GM19240 (cell line): ENCODE data around the gene TNRC6C.
"Not testable (repeated sequence)": the region's sequence is repeated elsewhere in the genome, so short reads cannot be mapped to it uniquely, and the experiment has no call there.

ENCODE experiments used
- DNase-seq: peaks from one replicate; pipeline ENCODE4 v3.0.0; 2011; ENCODE audit warnings: low spot score; ENCODE audit not compliant: insufficient read length

Gene TNRC6C

DNA sequence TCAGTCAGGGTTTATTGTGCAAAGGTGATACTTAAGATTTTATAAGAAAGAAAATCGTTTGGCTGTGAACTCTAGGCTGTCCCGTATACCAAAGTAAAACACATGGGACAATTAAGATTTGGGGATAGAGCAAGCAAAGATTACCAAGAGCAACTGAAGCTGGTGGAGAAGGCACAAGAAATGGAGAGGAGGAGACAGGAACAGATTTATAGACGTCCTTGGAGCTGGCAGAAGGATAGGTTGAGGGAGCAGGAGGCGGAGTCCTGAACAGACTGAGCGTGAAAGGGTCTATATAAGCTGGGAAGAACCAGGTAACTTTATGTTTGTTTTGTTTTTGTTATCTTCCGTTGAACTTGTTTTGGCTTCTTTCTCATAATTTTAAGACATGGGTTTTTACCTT is 3.8 kb downstream of the TNRC6C start:
- DNase-seq = no peak

DNA sequence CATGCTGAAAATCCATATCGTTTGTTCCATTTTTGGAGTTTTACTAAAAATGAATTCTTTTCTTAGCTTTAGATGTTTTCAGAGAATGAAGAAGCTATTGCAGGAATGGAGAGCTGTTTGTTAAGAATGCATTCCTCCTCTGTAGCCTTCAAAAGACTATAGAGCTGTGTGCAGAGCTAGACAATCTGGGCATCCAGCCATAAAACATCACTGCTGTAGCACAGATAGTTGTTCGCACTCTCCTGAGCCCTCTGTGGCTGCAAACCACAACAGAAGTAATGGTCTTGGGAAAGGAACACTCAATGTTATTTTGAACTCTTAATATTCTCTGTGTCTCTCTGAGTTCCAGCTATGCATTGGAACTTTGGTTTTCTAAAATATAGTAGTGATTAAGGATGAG is 4.9 kb downstream of the TNRC6C start:
- DNase-seq = no peak

DNA sequence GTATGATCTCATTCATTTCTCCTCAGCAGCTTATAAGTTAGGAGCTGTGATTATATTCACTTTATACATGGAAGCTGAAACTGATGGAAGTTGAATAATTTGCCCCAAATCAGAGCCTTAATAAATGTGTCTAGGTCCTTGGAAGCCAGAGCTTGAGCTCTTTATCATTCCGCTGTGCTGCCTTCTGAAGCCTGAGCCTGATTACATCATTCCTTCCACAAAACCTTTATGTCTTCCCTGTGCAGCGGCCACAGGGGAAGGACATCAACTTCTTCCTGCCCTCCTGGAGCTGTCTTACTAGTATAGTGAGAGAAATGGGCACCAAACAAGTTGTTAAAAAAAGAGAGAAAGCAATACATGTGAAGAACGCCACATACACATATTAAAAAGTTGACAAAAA is 6.8 kb downstream of the TNRC6C start:
- no peak for DNase-seq

DNA sequence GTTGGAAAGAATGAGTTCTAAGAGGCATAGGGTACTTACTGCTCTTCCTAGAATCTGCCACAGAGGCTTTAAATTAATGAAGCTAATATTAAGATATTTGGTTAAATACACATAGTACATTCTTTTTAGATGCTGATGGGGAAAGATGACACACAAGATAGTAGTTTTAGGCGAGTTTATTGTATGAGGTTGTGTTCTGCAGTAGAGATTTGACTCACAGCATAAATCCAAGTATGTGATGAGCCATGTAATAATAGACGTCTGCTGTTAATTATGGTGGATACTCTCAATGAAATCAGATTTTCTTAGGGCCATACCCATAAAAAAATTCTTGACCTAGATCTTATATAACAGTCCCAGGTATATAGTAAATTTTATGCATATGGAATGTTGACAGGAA is 8.0 kb downstream of the TNRC6C start:
- DNase-seq = no peak

DNA sequence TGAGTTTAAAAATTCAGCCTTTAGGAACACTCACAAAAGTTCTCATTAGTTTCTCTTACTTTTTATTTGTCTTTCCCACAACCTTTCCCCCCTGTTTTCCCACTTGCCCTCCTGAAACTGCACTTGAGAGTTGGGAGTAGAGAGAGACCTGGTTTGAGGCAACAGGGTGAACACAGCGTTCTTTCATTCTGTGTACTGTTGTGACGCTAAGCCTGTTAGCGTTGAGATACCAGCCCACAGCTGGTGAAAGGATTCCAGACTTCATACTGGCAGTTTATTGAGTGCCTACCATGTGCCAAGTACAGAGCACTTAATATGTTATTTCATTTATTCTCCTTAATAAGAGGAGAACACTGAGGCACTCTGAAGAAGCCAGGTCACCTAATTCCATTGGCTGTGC is 10.3 kb downstream of the TNRC6C start:
- no peak for DNase-seq

DNA sequence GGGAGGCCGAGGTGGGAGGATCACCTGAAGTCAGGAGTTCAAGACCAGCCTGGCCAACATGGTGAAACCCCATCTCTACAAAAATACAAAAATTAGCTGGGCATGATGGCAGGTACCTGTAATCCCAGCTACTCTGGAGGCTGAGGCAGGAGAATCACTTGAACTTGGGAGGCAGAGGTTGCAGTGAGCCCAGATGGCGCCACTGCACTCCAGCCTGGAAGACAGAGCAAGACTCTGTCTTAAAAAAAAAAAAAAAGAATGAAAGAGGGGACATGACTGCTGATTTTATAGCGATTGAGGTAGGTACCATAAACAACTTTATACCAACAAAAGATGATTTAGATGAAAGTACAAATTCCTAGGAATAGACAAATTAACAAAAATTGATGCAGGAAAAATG is 13.8 kb downstream of the TNRC6C start:
- not testable (repeated sequence) for DNase-seq

DNA sequence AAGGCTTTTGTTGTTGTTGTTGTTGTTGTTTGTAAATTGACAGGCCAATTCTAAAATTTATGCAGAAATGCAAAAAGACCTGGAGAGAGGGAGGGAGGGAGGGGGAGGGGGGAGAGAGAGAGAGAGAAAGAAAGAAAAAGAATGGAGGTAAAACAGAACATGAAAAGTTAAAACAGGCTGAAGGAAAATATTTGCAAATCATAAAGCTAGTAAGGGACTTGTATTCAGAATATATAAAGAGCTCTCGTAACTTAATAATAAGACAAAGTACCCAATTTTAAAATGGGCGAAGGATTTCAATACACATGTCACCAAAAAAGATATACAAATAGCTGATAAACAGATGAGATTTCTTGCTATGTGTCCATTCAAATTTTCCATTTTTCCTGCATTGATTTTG is 15.4 kb downstream of the TNRC6C start:
- DNase-seq = no peak

DNA sequence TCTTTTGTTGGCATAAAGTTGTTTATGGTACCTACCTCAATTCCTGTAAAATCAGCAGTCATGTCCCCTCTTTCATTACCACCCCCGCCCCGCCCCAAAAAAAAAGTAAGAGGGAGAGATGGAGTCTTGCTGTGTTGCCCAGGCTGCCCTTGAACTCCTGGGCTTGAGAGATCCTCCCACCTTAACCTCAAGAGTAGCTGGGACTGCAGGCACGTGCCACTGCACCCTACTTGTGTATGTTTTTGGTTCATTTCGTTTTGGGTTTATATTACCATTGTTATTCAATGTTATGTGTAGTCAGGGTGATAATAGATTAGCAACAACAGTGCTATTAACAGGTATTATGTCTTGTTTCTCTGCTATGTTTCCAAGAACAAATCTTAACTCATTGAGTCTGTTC is 15.9 kb downstream of the TNRC6C start:
- no peak for DNase-seq

DNA sequence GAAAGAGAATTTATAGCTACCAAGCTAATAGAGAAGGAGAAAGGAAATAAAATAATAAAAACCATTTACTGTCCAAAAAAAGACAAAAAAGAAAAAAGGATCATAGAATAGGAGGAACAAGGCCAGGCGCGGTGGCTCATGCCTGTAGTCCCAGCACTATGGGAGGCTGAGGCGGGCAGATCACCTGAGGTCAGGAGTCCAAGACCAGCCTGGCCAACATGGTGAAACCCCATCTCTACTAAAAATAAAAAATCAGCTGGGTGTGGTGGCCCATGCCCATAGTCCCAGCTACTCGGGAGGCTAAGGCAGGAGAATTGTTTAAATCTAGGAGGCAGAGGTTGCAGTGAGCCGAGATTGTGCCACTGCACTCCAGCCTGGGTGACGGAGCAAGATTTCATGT is 23.9 kb downstream of the TNRC6C start:
- DNase-seq = not testable (repeated sequence)

DNA sequence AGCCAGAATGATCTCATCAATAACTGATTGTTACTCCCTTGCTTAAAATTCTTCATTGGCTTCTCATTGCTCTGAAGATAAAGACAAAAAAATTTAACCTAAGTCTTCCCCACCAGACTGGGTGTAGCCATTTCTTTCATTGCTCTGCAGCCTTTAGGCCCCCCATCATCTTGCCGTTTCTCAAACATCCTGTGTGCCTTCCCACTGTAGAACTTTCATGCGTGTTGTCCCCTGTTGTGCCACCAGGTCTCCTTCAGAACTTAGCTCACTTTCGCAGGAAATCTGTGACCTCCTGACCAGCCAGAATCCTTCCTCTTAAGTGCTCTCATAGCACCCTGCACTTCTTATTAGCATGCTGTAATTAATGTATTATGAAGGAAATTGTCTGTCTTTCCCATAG is 31.8 kb downstream of the TNRC6C start:
- no peak for DNase-seq

DNA sequence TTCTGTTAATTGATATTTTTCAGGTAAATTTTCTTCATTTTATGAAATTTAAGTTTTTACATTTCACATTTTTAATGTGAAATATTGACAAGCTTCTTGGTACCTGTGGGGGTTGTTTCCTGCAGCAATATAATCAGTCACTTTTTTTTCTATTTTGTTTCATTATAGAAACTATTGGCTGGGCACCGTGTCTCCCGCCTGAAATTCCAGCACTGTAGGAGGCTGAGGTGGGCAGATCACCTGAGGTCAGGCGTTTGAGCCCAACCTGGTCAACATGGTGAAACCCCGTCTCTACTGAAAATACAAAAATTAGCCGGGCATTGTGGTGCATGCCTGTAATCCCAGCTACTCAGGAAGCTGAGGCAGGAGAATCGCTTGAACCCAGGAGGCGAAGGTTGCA is 35.2 kb downstream of the TNRC6C start:
- not testable (repeated sequence) for DNase-seq

DNA sequence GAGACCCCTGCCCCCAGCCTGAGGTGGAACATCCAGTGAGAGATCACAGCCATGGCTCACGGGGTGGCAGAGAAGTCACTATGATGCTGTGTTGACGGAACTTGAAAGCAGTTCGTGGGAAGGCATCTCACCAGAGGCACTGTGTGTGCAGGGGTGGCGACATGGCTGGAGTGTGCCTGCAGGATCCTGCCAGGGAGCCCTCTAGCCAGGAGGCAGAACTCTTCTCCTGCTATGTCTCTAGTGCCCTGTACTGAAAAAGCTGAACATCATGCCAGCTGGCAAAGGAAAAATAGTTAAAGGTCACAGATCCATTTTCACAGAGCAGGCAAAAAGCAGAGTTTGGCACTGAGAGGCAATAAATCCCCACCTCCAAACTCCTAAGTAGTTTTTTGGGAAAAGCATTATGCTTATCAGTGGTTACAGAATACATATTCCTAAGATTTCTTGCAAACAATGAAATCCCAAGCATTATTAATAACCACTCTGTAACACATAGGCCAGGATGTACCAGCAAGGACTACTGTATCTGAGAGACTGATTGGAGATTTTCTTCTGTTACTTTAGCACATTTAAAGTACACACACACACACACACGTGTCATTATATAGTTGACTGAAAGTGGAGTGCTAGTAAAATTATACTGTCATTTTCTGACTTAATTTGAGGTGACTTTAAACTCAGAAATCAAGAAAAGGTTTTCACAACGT is 36.8 kb downstream of the TNRC6C start:
- DNase-seq = no peak

DNA sequence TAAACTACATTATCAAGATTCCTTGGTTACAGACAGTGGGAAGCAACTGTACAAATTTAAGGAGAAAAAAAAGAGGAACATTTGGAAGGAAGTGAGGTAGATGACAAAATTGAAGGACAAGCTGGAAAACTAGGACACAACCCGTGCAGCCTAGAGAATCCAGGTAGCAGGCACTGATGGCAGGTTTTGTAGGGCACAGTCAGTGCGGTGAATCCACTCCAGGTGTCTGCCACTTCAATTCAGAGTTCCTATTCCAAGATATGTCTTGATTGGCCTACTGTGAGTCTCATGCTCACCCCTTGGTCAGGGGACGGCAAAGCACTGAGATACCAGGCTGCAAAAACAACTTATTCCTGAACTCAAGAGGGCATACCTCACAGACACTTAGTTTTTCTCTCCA is 37.8 kb downstream of the TNRC6C start:
- no peak for DNase-seq

DNA sequence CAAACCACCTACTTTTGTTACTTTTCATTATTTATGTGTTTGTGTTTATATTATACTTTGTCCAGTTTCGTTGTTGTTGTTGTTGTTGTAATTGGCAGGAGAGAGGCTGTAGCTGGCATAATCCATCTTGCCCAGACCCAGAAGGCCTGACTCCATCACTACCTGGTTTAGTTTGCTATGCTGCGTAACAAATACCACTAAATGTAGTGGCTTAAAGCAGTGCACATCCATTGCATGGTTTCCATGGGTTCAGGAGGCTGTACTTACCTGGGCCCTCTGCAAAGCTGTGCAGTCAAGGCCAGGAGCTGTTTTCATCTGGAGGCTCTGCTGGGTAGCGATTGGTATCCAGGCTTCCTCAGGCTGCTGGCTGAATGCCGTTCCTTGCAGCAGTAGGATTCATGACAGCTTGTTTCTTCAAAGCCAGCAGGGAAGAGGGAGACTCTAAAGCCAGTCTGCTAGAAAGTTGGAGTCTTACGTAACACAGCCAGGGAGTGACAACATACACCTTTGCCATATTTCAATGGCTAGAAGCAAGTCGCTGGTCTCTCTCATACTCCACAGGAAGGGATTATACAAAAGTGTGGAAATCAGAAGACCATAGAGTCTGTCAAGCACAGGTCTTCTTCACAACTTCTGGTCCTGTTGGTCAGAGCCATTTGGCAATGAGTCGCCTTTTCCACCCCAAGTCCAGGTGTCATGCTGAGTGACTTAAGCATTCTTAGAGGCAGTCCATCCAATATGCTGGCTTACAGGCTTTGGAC is 41.1 kb downstream of the TNRC6C start:
- no peak for DNase-seq

DNA sequence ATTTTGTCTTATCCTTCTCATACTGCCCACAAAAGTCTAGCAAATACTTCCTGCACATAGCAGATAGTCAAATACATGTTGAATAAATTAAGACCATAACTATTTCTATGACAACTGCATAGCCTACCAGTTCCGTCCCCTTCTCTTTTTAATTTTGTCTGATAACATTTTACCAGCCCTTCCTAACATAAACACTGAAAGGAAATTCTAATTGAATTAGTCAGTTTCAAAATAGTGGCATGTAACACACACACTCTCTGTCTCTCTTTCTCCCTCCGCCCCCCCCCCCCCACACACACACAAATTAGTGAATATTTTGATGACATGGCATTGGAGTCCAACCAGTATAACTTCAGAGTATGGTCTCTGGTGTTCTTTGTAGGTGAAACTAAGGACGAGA is 41.8 kb downstream of the TNRC6C start:
- DNase-seq = no peak

DNA sequence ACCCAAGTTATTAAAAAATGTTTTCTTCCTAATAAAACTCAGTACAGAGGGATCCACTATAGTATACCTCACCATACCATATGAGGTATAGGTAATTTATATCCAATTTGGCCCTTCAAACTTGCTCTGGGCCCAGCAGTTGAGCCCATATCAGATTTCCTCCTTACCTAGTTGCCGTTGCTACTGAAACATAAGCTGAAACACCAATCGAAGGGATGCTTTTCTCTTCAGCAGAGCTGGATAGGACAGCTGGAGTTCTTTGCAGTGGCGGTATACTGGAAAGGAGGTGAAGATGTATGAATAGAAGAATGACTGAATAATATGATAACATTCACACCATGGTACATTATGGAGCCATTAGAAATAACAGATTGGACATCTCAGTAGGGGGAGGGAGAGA is 42.7 kb downstream of the TNRC6C start:
- no peak for DNase-seq

DNA sequence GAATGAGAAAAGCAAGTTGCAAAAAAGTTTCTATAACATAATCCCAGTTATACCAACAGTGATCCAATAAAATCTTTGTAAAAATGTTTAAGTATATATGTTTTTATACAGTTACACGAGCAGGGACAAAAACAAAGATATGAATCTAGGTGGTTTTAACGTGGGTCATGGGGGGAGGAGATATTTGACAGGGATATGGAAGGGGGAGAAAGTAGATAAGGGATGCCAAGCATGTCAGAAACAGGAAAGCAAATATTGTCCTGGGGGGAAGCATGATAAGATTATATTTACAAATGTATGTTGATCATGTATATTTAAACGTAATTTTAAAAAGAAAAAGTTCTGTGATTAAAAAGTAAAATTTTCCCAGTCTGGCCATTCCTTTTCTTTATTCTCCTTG is 43.1 kb downstream of the TNRC6C start:
- DNase-seq = no peak

DNA sequence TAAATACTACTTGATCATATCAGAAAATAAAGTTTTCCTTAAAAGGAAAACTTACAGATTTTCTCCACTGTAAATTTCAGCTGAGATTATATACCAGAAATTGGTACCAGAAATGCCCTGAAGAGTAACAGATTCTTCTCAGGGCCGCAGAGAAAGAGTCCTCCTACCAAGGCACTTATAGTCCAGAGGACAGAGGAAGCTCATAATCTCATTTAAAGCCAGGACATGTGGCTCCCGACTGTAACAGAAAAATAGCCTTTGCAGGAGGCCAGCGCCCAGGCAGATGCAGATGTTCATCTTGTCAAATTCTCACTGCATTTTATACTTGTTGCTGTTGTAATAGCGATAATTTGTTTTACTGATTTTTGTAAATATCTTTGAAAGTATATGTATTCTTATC is 43.7 kb downstream of the TNRC6C start:
- no peak for DNase-seq

DNA sequence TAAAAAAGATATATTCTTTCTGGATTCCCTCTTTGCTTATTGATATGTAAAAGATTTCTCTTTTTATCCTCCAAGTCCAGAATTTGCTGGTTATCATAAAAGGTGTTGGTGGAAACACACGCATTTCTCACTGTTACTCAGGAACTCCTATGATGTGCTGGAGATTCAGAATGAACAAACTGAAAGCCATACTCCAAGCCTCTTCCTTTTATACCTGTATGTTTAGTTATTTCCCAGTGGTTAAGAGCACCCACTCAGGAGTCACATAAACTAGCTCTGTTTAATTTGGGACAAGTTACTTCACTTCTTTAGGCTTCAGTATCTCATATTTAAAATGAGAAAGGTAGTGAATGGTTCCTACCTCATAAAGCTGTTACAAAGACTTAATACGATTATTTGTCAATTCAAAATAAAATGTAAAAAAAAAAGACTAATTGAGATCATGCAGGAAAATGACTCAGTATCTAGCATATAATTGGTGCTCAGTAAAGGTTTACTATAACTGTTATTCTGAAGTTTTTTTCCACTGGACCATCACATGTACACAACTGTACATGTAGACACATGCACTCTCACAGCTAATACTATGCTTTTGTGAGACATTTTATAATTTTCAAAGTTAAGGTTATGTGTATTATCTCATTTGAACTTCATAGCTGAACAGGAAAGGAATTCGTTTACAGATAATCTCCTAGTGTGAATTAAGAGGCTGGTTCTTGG is 47.1 kb downstream of the TNRC6C start:
- no peak for DNase-seq

DNA sequence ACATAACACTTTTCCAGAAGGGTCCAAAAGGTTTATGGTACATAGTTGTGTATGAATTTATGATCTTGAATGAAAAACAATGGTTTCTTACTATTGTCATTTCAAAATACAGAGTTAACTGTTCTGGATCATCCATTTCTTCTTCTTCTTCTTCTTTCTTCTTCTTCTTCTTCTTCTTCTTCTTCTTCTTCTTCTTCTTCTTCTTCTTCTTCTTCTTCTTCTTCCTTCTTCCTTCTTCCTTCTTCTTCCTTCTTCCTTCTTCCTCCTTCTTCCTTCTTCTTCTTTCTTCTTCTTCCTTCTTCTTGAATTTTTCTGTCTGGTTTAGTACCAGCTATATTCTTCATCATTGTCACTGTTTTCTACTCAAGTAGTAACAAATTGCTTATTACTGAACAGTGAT is 47.8 kb downstream of the TNRC6C start:
- DNase-seq = no peak

DNA sequence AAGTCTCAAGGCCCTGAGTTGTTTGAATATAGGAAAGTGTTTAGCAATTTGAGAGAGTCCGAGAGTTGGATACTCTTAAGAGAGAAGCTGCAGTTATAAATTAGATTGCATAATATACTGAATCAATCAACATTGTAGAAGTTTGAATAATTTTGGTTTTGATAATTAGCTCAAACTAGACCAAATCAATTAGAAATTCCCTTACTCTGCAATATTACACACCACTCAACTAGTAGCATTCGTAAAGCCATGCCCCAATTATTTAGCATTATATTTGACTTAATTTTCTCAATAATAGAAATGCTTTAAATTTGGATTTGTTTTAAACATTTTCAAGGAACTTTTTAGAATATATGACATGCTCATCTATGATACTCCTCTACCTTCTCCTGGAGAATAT is 49.1 kb downstream of the TNRC6C start:
- DNase-seq = no peak

DNA sequence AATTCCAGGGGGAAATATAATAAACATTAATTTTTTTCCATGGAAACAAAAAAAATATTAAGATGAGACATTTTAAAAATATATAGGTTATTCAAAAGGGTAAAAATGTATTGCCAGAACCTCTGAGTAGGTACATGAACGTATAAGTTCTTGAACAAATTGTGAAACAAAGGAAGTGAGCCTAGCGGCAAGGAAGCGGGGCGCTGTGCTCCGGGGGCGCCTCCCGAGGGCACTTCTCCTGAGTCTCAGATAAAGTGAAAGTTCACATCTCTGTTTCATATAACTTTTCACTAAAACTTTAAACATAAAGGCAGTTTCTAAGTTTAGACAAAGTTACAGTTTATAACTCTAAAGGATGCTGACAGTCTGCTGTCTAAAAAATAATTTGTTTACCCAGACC is 52.3 kb downstream of the TNRC6C start:
- DNase-seq = no peak

DNA sequence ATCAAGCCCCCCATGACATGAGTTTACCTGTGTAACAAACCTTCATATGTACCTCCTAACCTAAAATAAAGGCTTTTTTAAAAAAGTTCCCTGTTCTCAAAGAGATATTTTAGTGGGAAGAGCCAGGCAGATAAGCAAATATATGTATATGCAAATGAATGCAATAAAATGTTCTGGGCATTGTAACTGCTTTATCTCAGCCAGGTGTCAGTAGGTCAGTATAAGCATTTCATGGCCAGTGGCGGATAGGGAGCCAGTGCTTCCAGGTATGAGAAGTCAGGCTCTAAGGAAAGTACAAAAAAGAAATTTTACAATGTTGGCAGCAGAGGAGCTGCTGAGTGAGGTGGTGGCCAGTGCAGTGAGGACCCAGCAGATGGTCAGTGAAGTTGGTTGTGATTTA is 53.9 kb downstream of the TNRC6C start:
- DNase-seq = no peak
